ENCODE measurements around the gene CRLF2. TPM values are rescaled to one million over a fixed set of nuclear protein-coding genes. Genes with fewer than 3 reads are reported as not detected.
A peak's percentile ranks its signal among the peaks of the same experiment; 100 is the strongest.

CRLF2 gene
- total and polyA plus RNA-seq, 2 experiments from 2014 or later, result not detected

- Histone ChIP-seq H3K4me2 (peak overlapping the region; percentile 73), H3F3A (replicated peaks; ENCODE audit: low read depth) (no peaks in the 10 kb centered on the region), H4K20me1 (replicated peaks; ENCODE audit: insufficient read depth) (no peaks in the 10 kb centered on the region), H3K27me3 (ENCODE audit: insufficient read depth) (no peaks in the 10 kb centered on the region), H3K4me1 (ENCODE audit: insufficient read depth) (no peaks in the 10 kb centered on the region), H3K4me3 (peak overlapping the region; percentile 52), H3K79me2 (replicated peaks; ENCODE audit: insufficient read depth) (no peaks in the 10 kb centered on the region), H3K36me3 (ENCODE audit: insufficient read depth) (no peaks in the 10 kb centered on the region), H2AFZ (peak overlapping the region; percentile 54), H3K27ac (ENCODE audit: low read depth) (peak overlapping the region; percentile 15; the same call in 1 of the 2 replicates), H3K9me2 (ENCODE audit: insufficient read depth) (no peaks in the 10 kb centered on the region)
- peak; percentile 66 for TF ChIP-seq ZNF114 (CRISPR knock-in tag; IDR thresholded peaks at IDR 0.05)
- peak; percentile 54; the same call in 1 of the 2 replicates for TF ChIP-seq POLR2AphosphoS5 (IDR thresholded peaks at IDR 0.05; ENCODE audit: low read depth)
- no peak for TF ChIP-seq STAT1 (IDR thresholded peaks at IDR 0.05; ENCODE audit: unreplicated experiment)
- TF ChIP-seq, protein P1, sequence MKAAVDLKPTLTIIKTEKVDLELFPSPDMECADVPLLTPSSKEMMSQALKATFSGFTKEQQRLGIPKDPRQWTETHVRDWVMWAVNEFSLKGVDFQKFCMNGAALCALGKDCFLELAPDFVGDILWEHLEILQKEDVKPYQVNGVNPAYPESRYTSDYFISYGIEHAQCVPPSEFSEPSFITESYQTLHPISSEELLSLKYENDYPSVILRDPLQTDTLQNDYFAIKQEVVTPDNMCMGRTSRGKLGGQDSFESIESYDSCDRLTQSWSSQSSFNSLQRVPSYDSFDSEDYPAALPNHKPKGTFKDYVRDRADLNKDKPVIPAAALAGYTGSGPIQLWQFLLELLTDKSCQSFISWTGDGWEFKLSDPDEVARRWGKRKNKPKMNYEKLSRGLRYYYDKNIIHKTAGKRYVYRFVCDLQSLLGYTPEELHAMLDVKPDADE (IDR thresholded peaks at IDR 0.05), result peak; percentile 29; the same call in 1 of the 2 replicates
- no peaks in the 10 kb centered on the region for H3K4me1 Mint-ChIP-seq
- H3K27me3 Mint-ChIP-seq (ENCODE audit: insufficient read depth, low read depth, poor library complexity), result peaks cover 6% of the 10 kb centered on the region
- DNase-seq (ENCODE audit: low spot score), result peak; percentile 98
- peak; percentile 80 for ATAC-seq
- peaks cover 21% of the 10 kb centered on the region for H3K36me3 Mint-ChIP-seq (ENCODE audit: low read depth)
- H3K4me3 Mint-ChIP-seq, result peak overlapping the region; percentile 63; the same call in 2 of the 3 replicates
- peaks cover 70% of the 10 kb centered on the region for H3K9me3 Mint-ChIP-seq
- H3K27ac Mint-ChIP-seq, result no peak overlapping the region
These were observed 6.5 kb downstream of the CRLF2 start for GRCh38 chrX:1205681-1206611.

GRCh38 chrX:1202251-1202650 lies 10.2 kb downstream of the CRLF2 start:
- Mint-ChIP-seq H3K27ac (no peak overlapping the region), H3K4me1 (no peaks in the 10 kb centered on the region), H3K27me3 (ENCODE audit: insufficient read depth, low read depth, poor library complexity) (peaks cover 2% of the 10 kb centered on the region), H3K36me3 (ENCODE audit: low read depth) (peaks cover 9% of the 10 kb centered on the region; the same call in 2 of the 3 replicates), H3K4me3 (no peak overlapping the region), H3K9me3 (peaks cover 46% of the 10 kb centered on the region)
- no peak for ATAC-seq
- H3K36me3 ChIP-seq (ENCODE audit: insufficient read depth), result no peaks in the 10 kb centered on the region
- TF ChIP-seq POLR2AphosphoS5 (IDR thresholded peaks at IDR 0.05; ENCODE audit: low read depth) (no peak), CREB1 (CRISPR knock-in tag; IDR thresholded peaks at IDR 0.05; ENCODE audit: low read depth) (no peak), NANOG (IDR thresholded peaks at IDR 0.05; ENCODE audit: borderline replicate concordance) (no peak), CTCF (conservative IDR thresholded peaks at IDR 0.05; ENCODE audit: low read depth in 2 of 2) (no peak), EZH2phosphoT487 (IDR thresholded peaks at IDR 0.05; ENCODE audit: unreplicated experiment) (no peak), ZNF462 (CRISPR knock-in tag; IDR thresholded peaks at IDR 0.05) (no peak)
- no peak overlapping the region for H3K27ac ChIP-seq (ENCODE audit: low read depth)
- no peak overlapping the region for H3K4me2 ChIP-seq
- no peaks in the 10 kb centered on the region for H4K20me1 ChIP-seq (replicated peaks; ENCODE audit: insufficient read depth)
- H3K9me2 ChIP-seq (ENCODE audit: insufficient read depth), result no peaks in the 10 kb centered on the region
- no peaks in the 10 kb centered on the region for H3K79me2 ChIP-seq (replicated peaks; ENCODE audit: insufficient read depth)
- no peak overlapping the region for H3K4me3 ChIP-seq
- DNase-seq (ENCODE audit: low spot score), result no peak
- peak overlapping the region; percentile 57 for H2AFZ ChIP-seq
- H3F3A ChIP-seq (replicated peaks; ENCODE audit: low read depth), result no peaks in the 10 kb centered on the region
- H3K4me1 ChIP-seq (ENCODE audit: insufficient read depth), result no peaks in the 10 kb centered on the region
- H3K27me3 ChIP-seq (ENCODE audit: insufficient read depth), result no peaks in the 10 kb centered on the region

All from GM23338 (cell line).